NOMO-1 treated with dmso at 0.1 percent for 144 hours (cell line): ENCODE results near the gene WDFY4.

Experiments
- DNase-seq: peaks from one replicate; lab custom pipeline; 2025; ENCODE audit not compliant: unreplicated experiment; lab: John Stamatoyannopoulos, UW

WDFY4 gene

DNA sequence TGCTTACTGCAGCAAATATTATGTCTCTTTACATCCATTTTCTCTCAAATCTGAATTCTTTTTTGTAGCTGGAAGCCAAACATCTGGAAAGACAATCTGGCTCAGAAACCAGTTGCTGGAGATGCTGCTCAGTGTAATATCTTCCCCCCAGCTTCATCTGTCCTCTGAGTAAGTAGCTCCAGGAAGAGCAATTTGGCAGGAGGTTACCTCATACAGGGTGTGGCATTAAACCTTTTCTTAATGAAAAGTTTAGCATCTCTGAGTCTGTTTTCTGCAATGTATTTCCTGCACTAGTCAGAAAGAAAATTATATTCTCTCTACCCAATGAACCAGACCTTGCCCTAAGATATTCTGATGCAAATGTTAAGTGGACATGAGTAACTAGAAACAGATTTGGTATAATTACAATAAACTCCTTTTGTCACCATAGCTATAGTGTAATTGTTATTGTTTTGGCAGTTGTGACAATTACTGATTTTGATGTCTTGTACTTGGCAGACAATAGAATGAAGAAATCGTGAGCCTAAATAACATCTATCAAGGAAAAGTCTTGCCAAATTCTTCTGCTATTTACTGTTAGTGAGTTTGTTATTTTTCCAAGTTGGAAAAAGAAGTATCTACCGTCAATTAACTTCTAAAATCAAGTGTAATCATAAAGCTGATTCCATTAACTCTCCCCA is 123.3 kb downstream of the WDFY4 start:
- DNase-seq: no peak

DNA sequence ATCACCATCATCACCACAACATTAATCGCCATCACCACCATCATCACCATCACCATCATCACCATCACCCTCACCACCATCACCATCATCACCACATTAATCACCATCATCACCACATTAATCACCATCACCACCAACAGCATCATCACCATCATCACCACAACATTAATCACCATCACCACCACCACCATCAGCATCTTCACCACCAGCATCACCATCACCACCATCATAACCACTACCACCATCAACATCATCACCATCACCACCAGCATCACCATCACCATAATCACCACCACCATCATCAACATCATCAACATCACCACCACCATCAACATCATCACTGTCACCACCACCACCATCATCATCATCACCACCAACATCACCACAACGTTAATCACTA is 124.6 kb downstream of the WDFY4 start:
- no peak for DNase-seq

GRCh38 chr10:48811461-48811860 is 126.8 kb downstream of the WDFY4 start:
- DNase-seq: no peak

GRCh38 chr10:48811917-48812316 is 127.2 kb downstream of the WDFY4 start:
- DNase-seq: no peak

- DNase-seq: no peak
These were observed 128.6 kb downstream of the WDFY4 start for GRCh38 chr10:48813291-48813690.

DNA sequence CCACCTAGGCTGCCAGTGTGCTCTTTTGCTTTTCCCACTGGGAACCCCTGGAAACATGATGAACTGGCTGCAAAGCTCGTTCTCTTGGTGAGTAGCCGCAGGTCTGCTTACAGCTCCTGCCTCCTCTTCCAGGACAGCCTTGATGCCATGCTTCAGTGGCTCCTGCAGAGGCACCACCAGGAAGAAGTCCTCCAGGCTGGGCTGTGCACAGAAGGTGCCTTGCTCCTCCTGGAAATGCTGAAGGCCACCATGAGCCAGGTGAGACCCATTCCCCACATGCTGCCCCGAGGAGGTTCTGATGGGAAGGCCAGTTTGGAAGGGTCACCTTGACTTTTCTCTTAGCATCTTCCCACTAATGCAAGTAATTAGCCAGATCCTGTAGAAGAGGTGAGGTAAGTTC is 129.2 kb downstream of the WDFY4 start:
- DNase-seq: no peak

DNA sequence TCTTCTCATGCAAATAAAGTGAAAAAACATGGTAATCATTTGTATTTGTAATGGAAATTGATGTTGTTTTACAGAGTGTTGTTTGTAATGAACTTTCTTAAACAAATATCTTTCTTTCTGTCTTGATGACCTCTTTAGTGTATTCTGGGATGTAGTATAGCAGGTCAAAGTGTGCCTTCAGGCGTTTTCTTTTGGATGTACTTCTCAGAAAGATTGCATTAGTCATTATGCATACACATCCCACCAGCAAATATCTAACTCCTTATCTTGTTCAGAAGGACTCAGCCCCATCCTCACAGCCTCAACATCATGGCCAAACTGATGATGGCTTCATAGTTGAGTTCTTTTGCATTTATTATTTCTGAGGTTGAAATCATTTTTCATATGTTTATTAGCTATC is 130.3 kb downstream of the WDFY4 start:
- DNase-seq: no peak

GRCh38 chr10:48817141-48817540 is 132.5 kb downstream of the WDFY4 start:
- no peak for DNase-seq

DNA sequence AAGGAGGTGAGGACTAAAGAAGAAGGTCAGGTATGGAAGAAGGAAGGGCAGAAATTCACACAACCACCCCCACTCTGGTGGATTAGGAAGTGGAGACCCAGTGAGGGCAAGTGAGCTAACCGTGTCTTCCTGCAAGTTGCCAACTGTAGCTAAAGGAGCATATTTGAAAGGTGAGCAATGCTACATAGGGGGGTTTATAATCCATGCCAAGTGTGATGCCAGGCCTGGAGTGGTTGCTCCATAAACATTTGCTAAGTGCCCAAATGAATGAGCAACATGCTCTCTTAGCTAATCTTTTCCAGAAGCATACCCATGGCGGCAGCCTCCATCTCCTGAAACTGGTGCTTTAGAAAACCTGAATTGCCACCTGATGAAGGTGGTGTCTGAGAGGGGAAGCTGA is 133.4 kb downstream of the WDFY4 start:
- no peak for DNase-seq

GRCh38 chr10:48818861-48819520 is 134.3 kb downstream of the WDFY4 start:
- no peak for DNase-seq

- DNase-seq: no peak
These were observed 135.1 kb downstream of the WDFY4 start for GRCh38 chr10:48819783-48820182.

DNA sequence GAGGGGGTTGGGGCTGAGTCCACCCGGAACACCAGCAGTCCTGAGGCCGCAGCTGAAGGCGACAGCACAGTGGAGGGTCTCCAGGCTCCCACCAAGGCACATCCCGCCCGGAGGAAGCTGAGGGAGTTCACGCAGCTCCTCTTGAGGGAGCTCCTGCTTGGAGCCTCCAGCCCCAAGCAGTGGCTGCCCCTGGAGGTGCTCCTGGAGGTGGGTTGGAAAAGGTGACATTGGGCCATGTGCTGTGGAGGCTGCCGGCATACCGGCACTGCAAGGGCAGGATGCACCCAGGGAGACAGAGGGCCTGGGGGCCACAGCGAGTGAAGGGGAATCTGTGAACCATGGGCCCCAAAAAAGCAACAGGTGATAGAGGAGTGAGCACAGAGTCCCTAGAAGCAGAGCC is 135.6 kb downstream of the WDFY4 start:
- no peak for DNase-seq

- DNase-seq: no peak
These were observed 136.0 kb downstream of the WDFY4 start for GRCh38 chr10:48820699-48821098.

GRCh38 chr10:48821111-48821510 is 136.4 kb downstream of the WDFY4 start:
- no peak for DNase-seq

DNA sequence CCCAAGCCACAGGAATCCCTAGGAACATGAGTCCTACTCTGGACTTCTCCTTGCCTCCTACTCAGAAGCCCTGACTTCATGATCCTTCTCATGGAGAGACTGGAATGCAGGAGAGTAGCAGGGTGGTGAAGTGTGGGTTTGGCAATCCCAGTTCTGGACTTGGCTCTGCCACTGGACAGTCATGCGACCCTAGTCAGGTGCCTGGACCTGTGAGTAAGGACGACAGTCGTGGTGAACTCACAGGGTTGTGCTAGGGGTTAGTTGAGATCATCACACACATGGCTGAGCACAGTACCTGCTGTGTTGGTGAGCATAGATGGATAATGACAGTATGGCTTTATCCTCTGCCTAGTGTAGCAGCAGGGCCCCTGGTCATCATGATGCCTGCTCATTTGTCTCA is 137.0 kb downstream of the WDFY4 start:
- DNase-seq: no peak

DNA sequence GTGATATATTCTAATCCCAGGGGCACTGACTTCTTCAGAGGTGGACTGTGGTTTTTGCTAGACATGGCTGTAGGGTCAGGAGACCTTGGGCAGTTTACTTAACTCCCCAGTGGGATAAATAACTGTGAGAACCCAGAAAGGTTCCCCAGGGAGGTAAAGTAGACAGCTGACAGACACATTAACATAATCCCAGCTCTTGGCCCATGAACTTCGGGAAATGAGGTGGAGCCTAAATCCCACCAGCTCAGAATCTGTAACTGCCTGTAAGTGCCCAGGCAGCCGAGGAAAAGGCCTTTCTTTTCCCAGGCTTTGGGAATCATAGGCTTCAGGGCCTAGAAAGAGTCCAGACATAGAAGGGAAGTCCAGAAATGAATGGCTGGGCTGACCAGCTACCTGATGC is 149.0 kb downstream of the WDFY4 start:
- no peak for DNase-seq

DNA sequence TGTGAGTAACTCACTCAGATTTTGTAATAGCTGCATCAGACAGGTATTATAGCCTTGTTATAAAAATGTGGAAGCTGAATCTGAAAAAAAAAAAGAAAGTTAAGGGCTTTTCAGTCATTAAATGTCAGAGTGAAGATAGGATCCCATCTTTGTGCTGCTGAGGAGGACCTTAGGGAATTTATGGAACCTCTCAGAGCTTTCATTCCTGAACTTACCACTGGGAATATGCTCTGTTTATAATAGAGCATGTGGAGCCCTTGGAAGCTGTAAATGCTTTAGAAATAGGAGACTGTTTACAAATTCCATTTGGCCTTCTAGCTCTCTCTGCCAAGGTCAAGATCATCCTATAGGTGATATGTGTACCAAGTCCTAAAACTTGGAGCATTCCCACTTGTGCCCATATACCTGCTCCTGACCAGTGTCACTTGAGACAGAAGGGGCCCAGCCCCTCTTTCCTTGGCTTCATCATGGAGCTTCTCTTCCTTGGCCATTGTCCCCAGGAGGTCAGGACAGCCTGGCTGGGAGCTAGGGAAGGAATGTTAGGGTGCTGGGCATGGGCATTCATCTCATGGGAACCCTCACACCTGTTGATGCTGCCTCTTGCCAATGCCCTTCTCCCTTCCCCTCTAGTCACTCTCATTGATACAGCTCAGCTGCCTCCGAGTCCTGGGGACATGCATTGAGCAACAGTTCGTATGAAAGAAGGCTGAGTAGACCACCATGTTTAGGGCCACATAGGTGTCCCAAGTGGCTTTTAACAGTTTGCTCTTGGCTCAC is 149.7 kb downstream of the WDFY4 start:
- DNase-seq: no peak

GRCh38 chr10:48835781-48836180 is 151.1 kb downstream of the WDFY4 start:
- no peak for DNase-seq

DNA sequence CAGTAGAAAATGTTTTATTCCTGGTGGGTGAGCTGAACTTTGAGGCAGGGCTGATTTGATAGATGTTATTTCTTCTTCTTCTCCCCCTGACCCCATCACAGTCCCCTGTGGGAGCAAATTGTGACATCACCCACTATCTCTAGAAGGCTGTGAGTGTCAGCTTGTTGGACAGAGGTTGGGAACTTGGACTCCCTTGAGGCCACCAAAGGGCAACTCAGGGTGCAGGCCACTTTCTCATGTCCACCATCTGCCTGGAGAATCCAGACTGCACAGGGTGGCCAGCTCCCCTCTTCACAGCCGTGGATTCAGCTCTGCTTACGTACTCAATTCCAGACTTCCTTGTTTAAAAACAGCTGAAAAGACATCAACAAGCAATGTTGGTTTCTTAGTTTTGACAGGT is 151.9 kb downstream of the WDFY4 start:
- DNase-seq: no peak

DNA sequence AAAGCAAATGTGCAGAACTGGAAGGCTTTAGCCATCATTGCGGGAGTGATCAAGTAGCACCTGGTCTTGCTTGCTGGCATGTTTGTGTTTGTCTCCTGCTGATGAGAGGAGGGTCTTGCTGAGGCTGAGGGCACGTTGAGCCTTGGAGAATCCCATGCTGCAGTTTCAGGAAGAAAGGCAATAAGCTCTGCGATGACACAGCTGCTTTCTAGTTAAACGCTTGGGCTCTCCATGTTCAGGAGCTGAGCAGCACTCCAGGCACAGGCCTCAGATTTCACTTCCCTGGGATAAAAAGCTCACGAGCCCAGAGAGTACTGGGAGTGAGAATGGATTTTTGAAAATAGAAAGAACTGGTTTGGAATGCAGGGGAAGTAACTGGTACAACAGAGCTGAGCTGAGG is 154.2 kb downstream of the WDFY4 start:
- DNase-seq: no peak

DNA sequence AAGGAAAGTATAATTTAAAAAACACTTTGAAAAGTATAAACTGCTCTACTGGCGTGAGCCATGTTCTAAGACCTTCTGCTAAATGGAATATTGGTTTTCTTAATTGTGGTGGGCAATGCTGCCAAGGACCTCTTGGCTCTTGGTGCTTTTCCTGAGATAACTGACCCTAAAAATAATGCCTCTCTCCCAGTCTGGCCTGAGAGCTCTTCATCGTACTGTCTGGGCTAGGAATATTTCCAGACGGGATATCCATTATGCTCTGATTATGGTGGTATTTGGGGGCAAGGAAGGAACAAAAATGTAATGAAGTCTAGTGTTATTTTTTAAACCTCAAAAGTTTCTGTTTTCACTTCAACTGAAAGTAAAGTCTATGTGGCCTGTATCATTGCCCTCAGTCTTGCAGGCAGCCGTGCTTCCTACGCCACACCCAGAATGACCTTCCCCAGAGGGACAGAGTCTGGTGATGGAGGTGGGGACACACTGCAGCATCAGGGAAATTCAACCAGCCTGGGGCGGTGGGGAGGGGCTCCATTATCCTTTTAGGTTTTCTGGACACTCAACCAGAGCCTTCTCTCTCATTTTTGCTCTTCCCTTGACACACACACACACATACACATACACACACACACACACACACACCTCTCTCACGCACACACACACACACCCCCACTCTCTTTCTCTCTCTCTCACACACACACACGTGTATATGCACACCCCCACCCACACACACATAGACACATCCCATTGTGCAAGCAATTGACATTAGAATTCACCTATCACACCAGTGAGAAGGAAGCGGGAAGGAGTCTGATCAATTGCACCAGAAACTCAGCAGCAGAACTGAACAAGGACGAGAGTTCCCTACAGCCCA is 155.4 kb downstream of the WDFY4 start:
- no peak for DNase-seq
